ENCODE data around the gene PERM1.
"Not testable (repeated sequence)": the region's sequence is repeated elsewhere in the genome, so short reads cannot be mapped to it uniquely, and the experiment has no call there.

PERM1 gene

GRCh38 chr1:947958-948357, 33.9 kb downstream of the PERM1 start:
- no peak for DNase-seq (ENCODE audit: low read depth, low spot score)

- DNase-seq (ENCODE audit: low read depth, low spot score): not testable (repeated sequence)
Observed at GRCh38 chr1:946811-947210, 35.1 kb downstream of the PERM1 start.

GRCh38 chr1:945688-946556, 36.0 kb downstream of the PERM1 start:
- no peak for DNase-seq (ENCODE audit: low read depth, low spot score)

- peak; percentile 58 for DNase-seq (ENCODE audit: low read depth, low spot score)
Observed at GRCh38 chr1:944341-945325, 37.3 kb downstream of the PERM1 start.

GRCh38 chr1:943545-944340, 38.1 kb downstream of the PERM1 start:
- no peak for DNase-seq (ENCODE audit: low read depth, low spot score)

GRCh38 chr1:942864-943533, 38.9 kb downstream of the PERM1 start:
- DNase-seq (ENCODE audit: low read depth, low spot score): peak; percentile 76

GRCh38 chr1:942411-942821, 39.5 kb downstream of the PERM1 start:
- DNase-seq (ENCODE audit: low read depth, low spot score): peak; percentile 64

- peak; percentile 91 for DNase-seq (ENCODE audit: low read depth, low spot score)
Observed at GRCh38 chr1:941588-942383, 40.1 kb downstream of the PERM1 start.

GRCh38 chr1:941015-941587, 40.8 kb downstream of the PERM1 start:
- no peak for DNase-seq (ENCODE audit: low read depth, low spot score)

GRCh38 chr1:940107-941014, 41.5 kb downstream of the PERM1 start:
- DNase-seq (ENCODE audit: low read depth, low spot score): peak; percentile 90

GRCh38 chr1:939511-940106, 42.3 kb downstream of the PERM1 start:
- no peak for DNase-seq (ENCODE audit: low read depth, low spot score)

GRCh38 chr1:938711-939489, 43.0 kb downstream of the PERM1 start:
- DNase-seq (ENCODE audit: low read depth, low spot score): no peak

- DNase-seq (ENCODE audit: low read depth, low spot score): peak; percentile 49
Observed at GRCh38 chr1:938088-938683, 43.7 kb downstream of the PERM1 start.

GRCh38 chr1:937521-937920, 44.4 kb downstream of the PERM1 start:
- no peak for DNase-seq (ENCODE audit: low read depth, low spot score)

GRCh38 chr1:936348-937264, 45.3 kb downstream of the PERM1 start:
- DNase-seq (ENCODE audit: low read depth, low spot score): no peak

- peak; percentile 64 for DNase-seq (ENCODE audit: low read depth, low spot score)
Observed at GRCh38 chr1:935751-936231, 46.1 kb downstream of the PERM1 start.

Measured in astrocyte of the hippocampus (primary cell).